ENCODE data around the gene DISP2.

Gene DISP2

DNA sequence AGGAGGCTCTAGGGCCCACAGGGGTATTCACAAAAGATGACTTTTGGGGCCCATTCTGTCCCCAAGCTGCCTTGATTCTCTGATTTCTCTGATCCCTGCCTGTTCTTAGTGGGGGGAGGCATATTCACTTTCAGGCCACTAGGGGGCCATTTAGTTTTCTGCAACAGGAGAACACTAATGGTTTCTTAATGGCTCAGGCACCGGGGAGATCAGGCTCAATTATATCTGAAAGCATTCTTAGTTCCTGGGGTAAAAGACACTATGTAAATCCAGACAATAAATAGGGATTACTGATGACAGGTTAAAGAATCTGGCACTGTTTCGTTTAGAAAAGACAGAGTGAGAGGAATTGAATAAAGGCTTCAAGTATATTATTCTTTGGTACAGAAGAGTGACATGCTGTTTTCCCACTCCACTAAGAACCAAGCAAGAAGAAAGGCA is 37.1 kb upstream of the DISP2 start:
- DNase-seq (ENCODE audit: extremely low read depth, insufficient read length): no peak
- TF ChIP-seq, protein P1, sequence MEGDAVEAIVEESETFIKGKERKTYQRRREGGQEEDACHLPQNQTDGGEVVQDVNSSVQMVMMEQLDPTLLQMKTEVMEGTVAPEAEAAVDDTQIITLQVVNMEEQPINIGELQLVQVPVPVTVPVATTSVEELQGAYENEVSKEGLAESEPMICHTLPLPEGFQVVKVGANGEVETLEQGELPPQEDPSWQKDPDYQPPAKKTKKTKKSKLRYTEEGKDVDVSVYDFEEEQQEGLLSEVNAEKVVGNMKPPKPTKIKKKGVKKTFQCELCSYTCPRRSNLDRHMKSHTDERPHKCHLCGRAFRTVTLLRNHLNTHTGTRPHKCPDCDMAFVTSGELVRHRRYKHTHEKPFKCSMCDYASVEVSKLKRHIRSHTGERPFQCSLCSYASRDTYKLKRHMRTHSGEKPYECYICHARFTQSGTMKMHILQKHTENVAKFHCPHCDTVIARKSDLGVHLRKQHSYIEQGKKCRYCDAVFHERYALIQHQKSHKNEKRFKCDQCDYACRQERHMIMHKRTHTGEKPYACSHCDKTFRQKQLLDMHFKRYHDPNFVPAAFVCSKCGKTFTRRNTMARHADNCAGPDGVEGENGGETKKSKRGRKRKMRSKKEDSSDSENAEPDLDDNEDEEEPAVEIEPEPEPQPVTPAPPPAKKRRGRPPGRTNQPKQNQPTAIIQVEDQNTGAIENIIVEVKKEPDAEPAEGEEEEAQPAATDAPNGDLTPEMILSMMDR (IDR thresholded peaks at IDR 0.05; ENCODE audit: insufficient read depth, low read length, poor library complexity, severe bottlenecking): peak; percentile 93

DNA sequence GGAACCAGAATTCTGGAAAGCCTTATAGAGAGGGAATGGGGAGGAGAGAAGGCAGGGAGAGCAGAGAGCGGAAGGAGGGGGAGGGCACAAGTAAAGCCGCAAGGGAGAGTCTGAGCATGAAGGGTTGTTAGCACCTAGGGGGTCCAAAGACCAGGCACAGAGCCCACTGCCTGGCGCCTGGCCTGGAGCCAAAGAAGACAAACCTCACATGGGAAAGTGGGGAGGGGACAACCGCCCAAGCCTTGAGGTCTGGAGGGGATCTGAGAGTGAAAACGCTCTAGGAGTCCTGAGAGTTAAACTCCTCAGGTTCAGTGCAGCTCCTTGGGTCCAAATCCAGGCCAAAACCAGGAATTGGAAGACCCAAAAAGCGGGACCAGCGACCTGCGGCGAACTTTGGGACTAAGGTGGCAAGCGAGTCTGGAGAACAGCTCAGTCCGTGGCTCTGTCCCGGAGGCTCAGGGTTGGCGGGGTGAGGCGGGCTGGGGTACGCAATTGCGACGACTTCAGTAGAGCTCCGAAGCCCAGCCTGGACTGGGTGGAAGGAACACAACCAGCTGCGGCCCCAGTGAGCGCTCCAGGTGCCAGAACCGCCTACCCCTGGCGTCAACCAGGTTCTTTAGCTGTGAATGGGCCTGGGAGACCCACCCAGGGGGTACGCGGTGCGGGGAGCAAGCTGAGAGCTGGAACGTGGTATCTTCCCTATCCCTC is 35.3 kb upstream of the DISP2 start:
- no peaks in the 10 kb centered on the region for H3K36me3 ChIP-seq (ENCODE audit: control insufficient read depth, insufficient read depth, low read length)
- TF ChIP-seq, protein P1 (IDR thresholded peaks at IDR 0.05; ENCODE audit: insufficient read depth, low read length, poor library complexity, severe bottlenecking): no peak
- DNase-seq (ENCODE audit: extremely low read depth, insufficient read length): no peak
- H3K27me3 ChIP-seq (replicated peaks; ENCODE audit: control insufficient read depth, insufficient read depth, low read length): no peaks in the 10 kb centered on the region
- peak overlapping the region; percentile 44 for H3K4me3 ChIP-seq (replicated peaks; ENCODE audit: low read depth, low read length)

More for the DNA sequence above, 37.1 kb upstream of the DISP2 start:
- no peaks in the 10 kb centered on the region for H3K36me3 ChIP-seq (ENCODE audit: control insufficient read depth, insufficient read depth, low read length)
- no peaks in the 10 kb centered on the region for H3K27me3 ChIP-seq (replicated peaks; ENCODE audit: control insufficient read depth, insufficient read depth, low read length)
- no peak overlapping the region for H3K4me3 ChIP-seq (replicated peaks; ENCODE audit: low read depth, low read length)

DNA sequence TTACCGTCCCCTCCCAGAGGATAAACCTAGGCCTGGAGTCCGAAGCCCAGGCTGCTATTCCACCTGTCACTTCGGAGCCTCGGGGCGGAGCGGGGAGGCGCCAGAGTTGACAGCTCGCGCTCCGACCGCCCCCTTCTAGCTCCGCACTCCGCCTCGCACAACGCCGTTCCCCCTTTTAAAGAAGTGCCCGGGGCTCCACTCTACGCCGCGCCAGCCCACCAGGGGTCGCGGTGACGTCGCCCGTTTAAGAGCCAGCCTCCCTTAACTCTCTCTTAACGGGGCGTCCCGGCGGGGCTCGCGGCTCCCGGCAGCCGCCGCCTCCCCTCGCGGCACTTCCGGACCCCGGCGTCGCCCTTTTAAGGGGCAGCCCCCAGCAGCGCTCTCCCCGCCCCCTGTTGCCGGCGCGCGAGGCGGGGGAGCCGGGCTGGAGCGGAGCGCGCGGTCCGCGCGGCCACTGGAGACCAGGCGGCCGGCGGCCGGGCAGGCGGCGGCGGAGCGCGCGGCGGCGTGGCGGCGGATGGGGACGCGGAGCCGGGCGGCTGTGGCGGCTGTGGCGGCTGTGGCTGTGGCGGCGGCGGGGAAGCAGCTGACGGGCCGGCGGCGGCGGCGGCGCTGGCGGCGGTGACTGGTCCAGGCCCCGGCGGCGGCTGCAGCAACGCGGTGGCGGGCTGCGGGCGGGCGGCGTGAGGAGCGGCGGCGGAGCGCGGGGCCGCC is 34.6 kb upstream of the DISP2 start, which contains the start of gene INAFM2:
Gene INAFM2, plus strand, starts transcription at position 454 of the 714 bp plus-strand sequence. CDS start 364 bp downstream, outside the sequence.
- Histone ChIP-seq H3K36me3 (ENCODE audit: control insufficient read depth, insufficient read depth, low read length) (no peaks in the 10 kb centered on the region), H3K27me3 (replicated peaks; ENCODE audit: control insufficient read depth, insufficient read depth, low read length) (no peaks in the 10 kb centered on the region), H3K4me3 (replicated peaks; ENCODE audit: low read depth, low read length) (peak within 1 kb of the TSS; percentile 68)
- DNase-seq (ENCODE audit: extremely low read depth, insufficient read length): peak; percentile 98
- TF ChIP-seq, protein P1 (IDR thresholded peaks at IDR 0.05; ENCODE audit: insufficient read depth, low read length, poor library complexity, severe bottlenecking): peak; percentile 45

DNA sequence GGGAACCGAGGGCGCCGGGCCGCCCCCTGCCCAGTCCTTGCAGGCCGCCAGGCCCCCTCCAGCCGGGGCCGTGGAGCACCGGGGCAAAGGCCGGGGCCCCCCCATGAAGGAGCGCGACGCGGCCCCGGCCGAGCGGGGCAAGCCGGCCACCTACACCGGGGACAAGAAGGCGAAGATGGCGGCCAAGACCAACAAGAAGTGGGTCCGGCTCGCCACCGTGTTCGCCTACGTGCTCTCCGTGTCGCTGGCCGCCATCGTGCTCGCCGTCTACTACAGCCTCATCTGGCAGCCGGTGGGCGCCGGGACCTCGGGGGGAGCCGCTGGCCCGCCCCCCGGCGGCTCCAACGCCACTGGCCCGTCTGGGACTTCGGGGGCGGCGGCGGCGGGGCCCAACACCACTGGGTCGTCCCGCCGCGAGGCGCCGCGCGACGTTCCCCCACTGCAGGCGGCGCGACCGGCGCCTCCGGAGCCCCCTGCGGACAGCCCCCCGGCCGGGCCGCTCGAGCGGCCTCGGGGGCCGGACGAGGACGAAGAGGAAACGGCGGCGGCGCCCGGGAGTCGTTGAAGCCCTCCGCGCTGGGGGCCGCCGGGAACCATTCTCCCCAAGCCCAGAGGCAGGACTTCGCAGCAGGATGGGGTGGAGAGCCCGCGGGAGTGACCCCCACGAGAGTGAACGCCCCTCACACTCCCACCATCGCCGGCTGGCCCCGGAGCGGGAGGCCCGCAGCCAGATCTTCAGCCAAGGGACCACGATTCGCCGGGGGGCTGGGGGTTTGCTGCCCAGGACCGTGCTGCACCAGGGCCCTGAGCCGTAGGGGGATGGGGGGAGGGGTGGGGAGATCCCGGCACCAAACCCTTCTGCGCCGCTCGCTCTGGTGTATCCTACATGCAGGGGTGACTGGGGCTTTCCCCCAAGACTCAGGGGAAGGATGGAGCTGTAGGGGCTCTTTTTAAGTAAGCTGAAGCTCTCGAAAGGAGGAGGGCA is 33.8 kb upstream of the DISP2 start:
- Histone ChIP-seq H3K27me3 (replicated peaks; ENCODE audit: control insufficient read depth, insufficient read depth, low read length) (no peaks in the 10 kb centered on the region), H3K4me3 (replicated peaks; ENCODE audit: low read depth, low read length) (peak overlapping the region; percentile 68), H3K36me3 (ENCODE audit: control insufficient read depth, insufficient read depth, low read length) (no peaks in the 10 kb centered on the region)
- DNase-seq (ENCODE audit: extremely low read depth, insufficient read length): no peak
- TF ChIP-seq, protein P1 (IDR thresholded peaks at IDR 0.05; ENCODE audit: insufficient read depth, low read length, poor library complexity, severe bottlenecking): no peak

DNA sequence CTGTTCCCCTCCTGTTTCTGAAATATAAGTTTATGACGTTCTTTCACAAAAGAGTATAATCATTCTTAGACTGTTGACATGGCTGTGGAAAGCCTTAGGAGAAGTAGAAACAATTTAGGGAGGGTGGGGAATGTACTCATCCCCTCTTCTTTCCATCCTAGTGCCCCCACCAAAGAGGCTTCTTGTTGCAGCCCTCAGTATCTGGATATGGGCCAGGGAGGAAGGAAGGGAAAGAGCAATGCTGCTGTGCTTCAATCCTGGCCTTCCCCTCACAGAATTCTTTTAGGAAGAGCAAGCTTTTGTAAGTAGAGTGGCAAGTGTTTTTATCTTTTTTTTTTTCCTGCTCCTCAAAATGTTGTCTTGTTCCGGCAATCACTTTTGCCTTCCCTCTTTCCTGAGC is 32.8 kb upstream of the DISP2 start:
- TF ChIP-seq, protein P1 (IDR thresholded peaks at IDR 0.05; ENCODE audit: insufficient read depth, low read length, poor library complexity, severe bottlenecking): no peak
- Histone ChIP-seq H3K27me3 (replicated peaks; ENCODE audit: control insufficient read depth, insufficient read depth, low read length) (no peaks in the 10 kb centered on the region), H3K36me3 (ENCODE audit: control insufficient read depth, insufficient read depth, low read length) (no peaks in the 10 kb centered on the region), H3K4me3 (replicated peaks; ENCODE audit: low read depth, low read length) (no peak overlapping the region)
- no peak for DNase-seq (ENCODE audit: extremely low read depth, insufficient read length)

Data from GM06990 (cell line).